Fibroblast of the aortic adventitia (primary cell): Measurements from ENCODE around the gene COL4A4. TPM values are rescaled to one million over a fixed set of nuclear protein-coding genes. Genes with fewer than 3 reads are reported as not detected.
"Not testable (repeated sequence)": the region's sequence is repeated elsewhere in the genome, so short reads cannot be mapped to it uniquely, and the experiment has no call there.

Experiments
- DNase-seq: peaks from one replicate; pipeline ENCODE4 v3.0.0-alpha.2; 2010; ENCODE audit warnings: low read depth
- H3K4me3 ChIP-seq: 2 replicates; pipeline ENCODE4 v1.5.1; 2011; ENCODE audit warnings: low read depth, mild to moderate bottlenecking, control low read depth, low read length, moderate library complexity
- total RNA-seq: library from RNA; depleted of rRNA; stranded (reverse); fragments of >200 nt; gene quantifications from 2 replicates; pipeline ENCODE4 v1.2.3, GENCODE V29; 2012; ENCODE audit warnings: low replicate concordance
- TF ChIP-seq, protein P1 (sequence below): IDR thresholded peaks from 2 replicates; pipeline ENCODE4 v1.5.1; 2011; ENCODE audit warnings: mild to moderate bottlenecking, low read length, control low read depth, inconsistent platforms; ENCODE audit not compliant: insufficient read depth

COL4A4 gene
- total RNA-seq, 1 donor = 2.6 TPM

DNA sequence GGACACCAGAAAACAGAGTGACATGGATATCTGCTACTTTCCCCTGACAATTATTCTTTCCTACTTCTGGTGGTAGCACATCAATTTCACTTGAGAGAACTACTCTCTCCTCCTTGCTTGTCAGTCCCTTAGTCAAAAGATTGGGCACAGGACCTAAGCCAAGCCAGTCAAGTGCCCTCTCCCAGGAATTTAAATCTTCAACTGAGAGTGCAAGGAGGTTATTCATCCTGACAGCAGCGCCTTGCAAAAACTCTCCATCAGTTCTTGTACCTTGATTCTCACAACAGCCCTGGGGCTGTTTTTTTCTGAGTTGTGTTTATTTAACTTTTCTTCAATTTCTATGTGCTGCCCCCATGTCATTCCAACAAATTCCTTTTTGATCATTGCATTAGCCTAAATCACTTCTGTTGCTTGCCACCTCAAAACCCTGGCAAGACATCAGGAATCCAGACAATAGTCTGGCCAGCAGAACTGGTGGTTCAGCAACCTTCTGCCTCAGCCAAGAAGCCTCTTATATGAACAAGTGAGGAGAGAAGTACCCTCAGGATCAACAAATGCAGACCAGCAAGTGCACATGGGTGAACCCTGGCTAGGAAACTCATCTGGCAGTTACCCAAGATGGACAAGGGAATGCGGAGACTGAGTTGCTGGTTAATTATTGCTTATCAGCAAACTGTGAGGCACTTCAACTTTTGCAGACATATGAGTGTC lies 19.8 kb upstream of the COL4A4 start:
- DNase-seq = peak; percentile 73
- TF ChIP-seq, protein P1, sequence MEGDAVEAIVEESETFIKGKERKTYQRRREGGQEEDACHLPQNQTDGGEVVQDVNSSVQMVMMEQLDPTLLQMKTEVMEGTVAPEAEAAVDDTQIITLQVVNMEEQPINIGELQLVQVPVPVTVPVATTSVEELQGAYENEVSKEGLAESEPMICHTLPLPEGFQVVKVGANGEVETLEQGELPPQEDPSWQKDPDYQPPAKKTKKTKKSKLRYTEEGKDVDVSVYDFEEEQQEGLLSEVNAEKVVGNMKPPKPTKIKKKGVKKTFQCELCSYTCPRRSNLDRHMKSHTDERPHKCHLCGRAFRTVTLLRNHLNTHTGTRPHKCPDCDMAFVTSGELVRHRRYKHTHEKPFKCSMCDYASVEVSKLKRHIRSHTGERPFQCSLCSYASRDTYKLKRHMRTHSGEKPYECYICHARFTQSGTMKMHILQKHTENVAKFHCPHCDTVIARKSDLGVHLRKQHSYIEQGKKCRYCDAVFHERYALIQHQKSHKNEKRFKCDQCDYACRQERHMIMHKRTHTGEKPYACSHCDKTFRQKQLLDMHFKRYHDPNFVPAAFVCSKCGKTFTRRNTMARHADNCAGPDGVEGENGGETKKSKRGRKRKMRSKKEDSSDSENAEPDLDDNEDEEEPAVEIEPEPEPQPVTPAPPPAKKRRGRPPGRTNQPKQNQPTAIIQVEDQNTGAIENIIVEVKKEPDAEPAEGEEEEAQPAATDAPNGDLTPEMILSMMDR = no peak
- no peak overlapping the region for H3K4me3 ChIP-seq

- no peak for DNase-seq
- TF ChIP-seq, protein P1 = no peak
- no peak overlapping the region for H3K4me3 ChIP-seq
Observed at GRCh38 chr2:227182765-227183164, 18.8 kb upstream of the COL4A4 start.

GRCh38 chr2:227180770-227181169 lies 16.8 kb upstream of the COL4A4 start:
- TF ChIP-seq, protein P1 = no peak
- DNase-seq = no peak
- H3K4me3 ChIP-seq = no peak overlapping the region

GRCh38 chr2:227179988-227180685 lies 16.1 kb upstream of the COL4A4 start:
- TF ChIP-seq, protein P1 = no peak
- no peak overlapping the region for H3K4me3 ChIP-seq

DNA sequence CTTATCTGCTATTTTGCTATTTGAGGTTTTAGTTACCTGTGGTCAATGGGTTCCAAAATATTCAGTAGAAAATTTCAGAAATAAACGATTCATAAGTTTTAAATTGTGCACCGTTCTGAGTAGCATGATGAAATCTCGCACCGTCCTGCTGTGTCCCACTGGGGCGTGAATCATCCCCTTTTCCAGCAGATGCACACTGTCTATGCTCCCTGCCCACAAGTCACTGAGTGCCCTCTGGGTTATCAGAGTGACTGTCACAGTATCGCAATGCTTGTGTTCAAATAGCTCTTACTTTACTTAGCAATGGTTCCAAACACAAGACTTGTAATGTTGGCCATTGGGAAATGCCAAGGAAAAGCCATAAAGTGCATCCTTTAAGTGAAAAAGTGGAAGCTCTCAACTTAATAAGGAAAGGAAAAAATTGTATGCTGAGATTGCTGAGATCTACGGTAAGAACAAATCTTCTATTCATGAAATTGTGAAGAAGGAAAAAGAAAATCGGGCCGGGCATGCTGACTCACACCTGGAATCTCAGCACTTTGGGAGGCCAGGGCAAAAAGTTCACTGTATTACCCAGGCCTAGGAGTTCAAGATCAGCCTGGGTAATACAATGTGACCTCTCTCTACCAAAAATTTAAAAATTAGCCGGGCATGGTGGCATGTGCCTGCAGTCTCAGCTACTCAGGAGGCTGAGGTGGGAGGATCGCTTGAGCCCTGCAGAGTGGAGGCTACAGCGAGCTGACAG lies 13.8 kb upstream of the COL4A4 start:
- no peak for DNase-seq
- TF ChIP-seq, protein P1 = no peak
- no peak overlapping the region for H3K4me3 ChIP-seq

More at GRCh38 chr2:227179988-227180685, 16.1 kb upstream of the COL4A4 start:
- no peak for DNase-seq

DNA sequence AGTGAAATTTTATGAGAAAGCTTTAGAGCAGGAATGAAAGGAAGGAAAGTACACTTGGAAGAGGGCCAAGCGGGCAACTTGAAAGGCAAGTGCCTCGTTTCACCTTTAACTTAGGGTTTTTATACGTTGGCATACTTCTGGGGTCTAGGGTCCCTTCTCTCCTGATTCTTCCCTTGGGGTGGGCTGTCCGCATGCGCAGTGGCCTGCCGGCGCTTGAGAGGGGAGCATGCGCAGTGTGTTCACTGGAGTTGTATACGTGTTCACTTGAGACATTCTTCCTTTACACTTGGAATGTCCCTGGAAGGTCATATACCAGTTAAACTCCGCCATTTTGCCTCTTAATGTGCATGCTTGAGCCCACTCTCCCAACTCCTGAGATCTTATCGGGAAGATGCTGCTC lies 7.8 kb upstream of the COL4A4 start:
- not testable (repeated sequence) for H3K4me3 ChIP-seq, DNase-seq

DNA sequence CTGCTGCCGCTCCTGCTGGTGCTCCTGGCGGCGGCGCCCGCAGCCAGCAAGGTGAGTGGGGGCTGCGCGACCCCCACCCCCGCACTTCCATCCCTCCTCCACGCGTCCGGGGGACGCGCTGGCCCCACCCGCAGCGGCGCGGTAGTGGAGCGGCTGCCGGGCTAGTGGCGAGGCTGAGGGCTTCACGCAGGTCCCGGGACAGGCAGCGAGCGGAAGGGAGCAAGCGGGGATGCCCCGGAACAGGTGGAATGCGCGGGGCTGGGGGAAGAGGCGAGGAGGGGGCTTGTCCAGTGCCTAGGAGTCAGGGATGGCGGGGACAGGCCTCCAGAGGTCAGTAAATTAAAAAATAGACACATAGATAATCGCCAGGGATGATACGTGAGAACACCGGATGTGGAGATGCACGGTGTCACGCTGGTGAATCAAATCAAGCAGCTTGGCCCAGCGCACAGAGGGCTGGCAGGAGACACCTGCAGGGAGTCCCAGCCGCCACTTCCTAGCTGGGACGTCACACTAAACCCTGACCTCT lies 822 bp upstream of the COL4A4 start:
- TF ChIP-seq, protein P1 = no peak
- H3K4me3 ChIP-seq = peak overlapping the region; percentile 69
- DNase-seq = no peak
